Urinary bladder (tissue), 4 donors: Measurements from ENCODE around the gene MYPN. TPM values are rescaled to one million over a fixed set of nuclear protein-coding genes. Genes with fewer than 3 reads are reported as not detected.

Experiments used
- DNase-seq: peaks from one replicate; pipeline ENCODE4 v3.0.0-alpha.2; 2015; ENCODE audit errors: extremely low spot score
- H3K27ac ChIP-seq: one replicate; pipeline ENCODE4 v1.5.1; 2013; ENCODE audit warnings: low read depth, mild to moderate bottlenecking, moderate library complexity
- H3K36me3 ChIP-seq: one replicate; pipeline ENCODE4 v1.6.1; 2013; ENCODE audit warnings: mild to moderate bottlenecking, moderate library complexity; ENCODE audit not compliant: insufficient read depth
- H3K4me1 ChIP-seq: one replicate; pipeline ENCODE4 v1.6.1; 2013; ENCODE audit warnings: mild to moderate bottlenecking, moderate library complexity; ENCODE audit not compliant: insufficient read depth
- H3K4me3 ChIP-seq: one replicate; pipeline ENCODE4 v1.5.1; 2013; ENCODE audit warnings: low read depth, low read length
- whole genome bisulfite sequencing: extraction: QIAGEN DNeasy Blood & Tissue Kit; methylation state at CpG from one replicate; pipeline ENCODE4 v1.1.7; 2013; 5-methylcytosine and 5-hydroxymethylcytosine counted together
- polyA plus RNA-seq: library from polyadenylated mRNA; stranded (reverse); fragments of 200-250 nt; gene quantifications from one replicate; pipeline ENCODE4 v1.2.3, GENCODE V29; 2013
- total RNA-seq: library from RNA; depleted of rRNA; stranded (reverse); fragments of >200 nt; gene quantifications from one replicate; pipeline ENCODE4 v1.2.3, GENCODE V29; 2014
- donor health status: healthy with polysubstance abuse.
- donor health status: healthy.

Gene MYPN
- total and polyA plus RNA-seq, 2 donors: 3.1 TPM; not detected in 1

GRCh38 chr10:68132391-68132790 is 23.1 kb downstream of the MYPN start:
- H3K27ac ChIP-seq: no peak overlapping the region
- WGBS: 0% methylated on average over 1 of the region's 1 CpG

DNA sequence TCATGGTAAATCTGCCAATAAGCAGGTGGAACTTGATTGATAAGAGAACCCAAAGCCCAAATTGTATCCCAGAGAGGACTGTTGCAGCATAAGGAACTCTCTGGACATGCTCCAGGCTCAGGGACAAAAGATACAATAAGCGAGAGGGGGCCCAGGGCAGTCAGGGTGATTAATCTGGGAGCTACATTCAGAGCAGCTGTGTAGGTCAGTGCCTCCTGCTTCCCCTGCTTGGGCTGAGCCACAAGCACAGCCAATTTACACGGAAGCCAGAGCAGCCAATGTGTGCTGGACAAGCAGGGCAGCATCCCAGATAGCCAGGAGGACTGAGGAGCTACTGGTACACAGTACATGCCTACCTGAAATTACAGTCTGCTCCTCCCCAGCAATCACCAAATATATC is 24.2 kb downstream of the MYPN start:
- Histone ChIP-seq H3K4me1 (peaks cover 1% of the 10 kb centered on the region), H3K36me3 (no peaks in the 10 kb centered on the region), H3K27ac (no peak overlapping the region), H3K4me3 (no peak overlapping the region)
- no peak for DNase-seq
- WGBS: 75% methylated on average over 2 of the region's 2 CpGs

More at GRCh38 chr10:68132391-68132790, 23.1 kb downstream of the MYPN start:
- Histone ChIP-seq H3K4me1 (peaks cover 1% of the 10 kb centered on the region), H3K36me3 (no peaks in the 10 kb centered on the region), H3K4me3 (no peak overlapping the region)
- no peak for DNase-seq

DNA sequence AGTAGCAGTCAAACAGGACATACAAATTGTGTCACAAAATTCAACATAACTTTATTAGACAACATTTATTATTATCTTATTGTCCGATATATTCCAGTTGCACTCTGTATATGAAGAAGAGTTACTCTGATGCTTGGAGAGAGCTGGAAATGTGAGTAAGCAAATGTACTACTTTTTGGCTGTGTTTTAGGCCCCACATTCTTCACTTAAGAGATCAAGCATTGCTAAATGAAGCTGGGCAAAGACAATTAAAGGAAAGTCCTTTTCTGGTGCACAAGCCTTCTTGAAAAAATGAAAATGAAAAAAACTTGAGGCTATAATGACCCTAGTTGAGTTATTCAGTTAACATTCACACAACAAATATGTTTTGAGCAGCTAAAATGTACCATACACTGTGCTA is 26.1 kb downstream of the MYPN start:
- H3K4me3 ChIP-seq: no peak overlapping the region
- 83% methylated on average over 1 of the region's 1 CpG for WGBS
- no peak overlapping the region for H3K27ac ChIP-seq
- H3K36me3 ChIP-seq: no peaks in the 10 kb centered on the region
- DNase-seq: no peak
- peaks cover 1% of the 10 kb centered on the region for H3K4me1 ChIP-seq

DNA sequence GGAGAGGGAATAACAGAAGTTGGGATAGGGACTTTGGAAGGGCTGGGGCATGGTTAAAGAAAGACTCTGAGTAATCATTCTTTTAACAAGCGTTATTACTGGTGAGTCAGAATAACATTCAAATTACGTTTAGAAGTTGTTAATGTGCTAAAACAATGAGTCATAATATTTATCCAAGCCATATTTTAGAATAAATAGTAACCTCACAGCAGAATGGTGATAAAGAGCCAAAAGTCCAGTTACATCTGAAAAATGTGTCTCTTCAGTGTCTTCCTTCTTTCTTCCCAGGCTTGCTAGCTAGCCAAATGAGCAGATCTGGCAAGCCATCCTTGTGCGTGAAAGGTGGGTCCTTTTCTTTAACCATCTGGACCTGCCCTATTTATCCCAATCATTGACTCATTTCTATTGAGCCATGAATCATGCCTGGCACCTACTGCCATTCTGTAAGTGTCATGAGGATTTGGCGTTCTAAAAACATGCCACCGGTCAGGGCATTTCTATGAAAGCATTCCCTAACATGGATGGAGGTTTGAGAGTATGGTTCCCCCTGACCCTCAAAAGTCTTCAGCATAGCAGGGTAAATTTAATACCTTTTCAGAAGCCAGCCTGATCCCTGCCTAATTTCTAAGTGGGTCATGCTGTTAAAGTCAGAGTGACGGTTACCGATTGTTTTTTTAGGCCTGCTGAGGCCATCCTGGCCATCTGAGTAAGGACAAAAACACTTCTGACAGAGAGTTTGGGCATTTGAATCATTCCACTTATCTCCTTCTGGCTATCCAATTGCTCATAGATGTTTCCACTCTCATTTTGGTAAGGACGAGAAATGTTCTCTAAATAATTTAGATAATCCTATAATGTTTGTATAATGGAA is 26.9 kb downstream of the MYPN start:
- DNase-seq: no peak
- Histone ChIP-seq H3K36me3 (no peaks in the 10 kb centered on the region), H3K4me1 (peaks cover 1% of the 10 kb centered on the region), H3K27ac (no peak overlapping the region), H3K4me3 (no peak overlapping the region)
- WGBS: 47% methylated on average over 8 of the region's 8 CpGs

DNA sequence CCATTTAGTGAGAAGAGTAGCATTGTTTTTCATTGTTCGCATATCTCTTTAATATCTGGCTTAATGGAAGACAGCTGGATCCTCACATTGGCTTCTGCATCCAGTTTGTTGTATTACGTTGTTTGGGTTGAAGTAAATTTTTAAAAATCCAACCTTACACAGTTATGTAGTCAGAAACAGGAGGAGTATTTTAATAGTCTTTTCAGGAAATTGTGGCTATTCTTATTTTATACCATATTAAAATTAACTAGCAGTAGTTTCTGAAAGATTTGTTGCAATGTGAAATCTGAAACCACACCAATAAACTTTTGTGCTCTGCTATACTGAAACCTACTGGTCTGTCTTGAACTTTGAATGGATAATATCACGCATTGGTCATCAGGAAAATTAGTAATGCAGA is 27.9 kb downstream of the MYPN start:
- no peak overlapping the region for H3K27ac ChIP-seq
- no peak for DNase-seq
- no peak overlapping the region for H3K4me3 ChIP-seq
- no peaks in the 10 kb centered on the region for H3K36me3 ChIP-seq
- 69% methylated on average over 3 of the region's 3 CpGs for WGBS
- H3K4me1 ChIP-seq: peaks cover 1% of the 10 kb centered on the region

DNA sequence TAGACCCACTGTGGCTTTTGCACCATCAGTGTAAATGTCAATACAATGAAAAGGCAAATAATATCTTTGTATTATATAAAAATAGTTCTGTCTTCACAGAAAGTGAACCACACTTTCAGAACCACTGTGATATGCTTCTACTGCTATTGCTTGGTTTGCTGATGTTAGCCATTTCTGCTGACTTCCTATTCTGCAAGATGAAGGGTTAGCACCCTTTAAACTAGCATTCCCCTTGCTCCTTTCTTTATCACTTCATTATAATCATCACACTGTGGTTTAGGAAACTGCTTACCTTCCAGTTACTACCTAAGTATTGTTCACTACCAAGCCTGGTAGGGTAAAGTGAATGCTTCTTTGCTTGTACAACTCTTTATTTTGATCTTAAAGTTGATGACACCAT is 29.2 kb downstream of the MYPN start:
- no peak for DNase-seq
- Histone ChIP-seq H3K4me3 (no peak overlapping the region), H3K36me3 (no peaks in the 10 kb centered on the region), H3K4me1 (peaks cover 1% of the 10 kb centered on the region), H3K27ac (no peak overlapping the region)

DNA sequence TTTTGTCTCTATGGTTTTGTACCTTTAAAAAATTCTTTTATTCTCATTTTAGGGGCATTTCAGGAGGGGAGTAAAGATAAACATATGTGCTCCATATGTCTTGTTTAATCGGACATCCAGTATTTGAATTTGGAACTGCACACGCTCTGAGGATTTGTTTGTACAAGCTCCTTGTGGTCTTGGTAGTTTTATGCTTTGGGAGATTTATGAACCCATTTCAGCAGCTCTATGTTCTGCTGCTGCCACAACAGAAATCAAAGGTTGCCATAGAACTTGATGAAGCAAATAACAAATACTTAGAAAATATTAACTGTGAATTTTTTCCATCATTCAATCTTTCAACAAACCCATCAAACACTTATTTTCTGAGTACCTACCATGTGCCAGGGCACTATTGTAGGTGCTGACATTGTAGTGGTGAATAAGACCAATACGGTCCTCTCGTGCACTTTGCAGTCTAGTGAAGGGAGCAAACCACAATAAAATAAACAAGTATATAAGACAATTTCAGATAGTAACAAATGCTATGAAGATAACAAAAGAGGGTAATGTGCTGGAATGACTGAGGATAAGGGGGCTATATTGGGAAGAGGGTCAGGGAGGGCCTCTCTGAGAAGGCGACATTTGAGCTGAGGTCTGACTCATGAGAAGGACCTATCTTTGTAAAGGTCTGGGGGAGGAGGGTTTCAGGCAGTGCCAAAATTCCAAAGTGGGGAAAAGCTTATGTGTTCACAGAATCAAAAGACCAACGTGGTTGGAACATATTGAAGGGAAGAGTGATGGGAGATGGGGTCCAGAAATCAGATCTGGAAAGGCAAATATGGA is 30.4 kb downstream of the MYPN start:
- H3K4me1 ChIP-seq: peaks cover 1% of the 10 kb centered on the region
- H3K4me3 ChIP-seq: no peak overlapping the region
- no peak overlapping the region for H3K27ac ChIP-seq
- 67% methylated on average over 6 of the region's 6 CpGs for WGBS
- no peak for DNase-seq
- H3K36me3 ChIP-seq: no peaks in the 10 kb centered on the region

- WGBS: 84% methylated on average over 4 of the region's 4 CpGs
- Histone ChIP-seq H3K36me3 (no peaks in the 10 kb centered on the region), H3K4me3 (no peak overlapping the region), H3K27ac (no peak overlapping the region), H3K4me1 (no peaks in the 10 kb centered on the region)
- DNase-seq: no peak
These were observed 33.5 kb downstream of the MYPN start for GRCh38 chr10:68142761-68143160.

DNA sequence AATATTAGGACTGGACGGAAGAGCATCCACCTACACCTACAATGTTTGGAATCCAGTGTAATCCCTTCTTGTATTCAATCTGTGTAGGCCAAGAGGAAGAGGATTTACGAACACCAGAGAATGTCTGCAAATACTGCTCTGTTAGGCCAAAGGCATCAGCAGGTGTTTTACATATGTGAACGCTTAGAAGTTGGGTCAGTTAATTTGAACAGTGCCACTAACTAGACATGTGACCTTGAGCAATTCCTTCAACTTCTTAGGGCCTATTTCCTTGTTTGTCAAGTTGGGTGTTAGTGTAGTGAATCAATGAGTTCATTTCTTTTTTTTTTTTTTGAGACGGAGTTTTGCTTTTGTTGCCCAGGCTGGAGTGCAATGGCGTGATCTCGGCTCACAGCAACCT is 35.4 kb downstream of the MYPN start:
- no peak overlapping the region for H3K27ac ChIP-seq
- no peak overlapping the region for H3K4me3 ChIP-seq
- no peaks in the 10 kb centered on the region for H3K4me1 ChIP-seq
- no peaks in the 10 kb centered on the region for H3K36me3 ChIP-seq
- DNase-seq: no peak
- WGBS: 71% methylated on average over 6 of the region's 6 CpGs

DNA sequence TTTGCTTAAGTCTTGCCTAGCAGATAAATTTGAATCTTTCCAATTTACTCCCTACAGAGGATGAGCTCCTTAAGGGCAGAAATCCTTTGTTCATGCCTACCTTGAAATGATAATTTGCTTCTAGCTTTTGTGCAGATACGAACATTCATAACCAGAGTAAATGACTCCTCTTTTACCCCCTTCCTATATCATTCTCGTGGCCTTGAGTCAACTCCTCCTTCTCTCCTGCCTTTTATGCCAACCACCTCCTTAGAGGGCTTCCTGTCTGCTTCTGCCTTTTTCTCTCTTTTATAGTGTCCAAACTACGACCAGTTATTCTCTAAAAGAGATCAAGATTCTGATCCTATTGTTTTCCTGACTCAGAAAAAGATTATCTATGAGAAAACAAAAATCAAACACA is 36.4 kb downstream of the MYPN start:
- Histone ChIP-seq H3K27ac (no peak overlapping the region), H3K4me3 (no peak overlapping the region), H3K36me3 (no peaks in the 10 kb centered on the region), H3K4me1 (no peaks in the 10 kb centered on the region)
- WGBS: 79% methylated on average over 3 of the region's 3 CpGs
- DNase-seq: no peak

DNA sequence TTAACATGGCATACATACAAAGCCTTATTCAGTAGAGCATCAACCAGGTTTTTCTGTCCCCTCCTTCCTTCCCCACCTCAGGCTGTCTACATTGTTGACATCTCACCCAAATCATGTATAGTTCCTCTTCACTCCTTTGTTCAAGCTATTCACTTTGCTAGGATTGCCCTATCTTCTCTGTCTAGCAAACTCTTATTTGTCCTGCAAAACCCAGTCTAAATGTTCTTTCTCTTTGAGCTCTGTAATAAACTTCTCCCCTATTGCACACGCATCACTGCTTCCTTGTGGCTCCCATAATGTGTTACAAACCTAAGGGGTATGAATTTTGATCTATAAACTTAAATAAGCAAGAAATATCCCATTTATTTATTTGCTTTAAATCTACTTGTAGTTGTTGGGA is 36.8 kb downstream of the MYPN start:
- no peak overlapping the region for H3K27ac ChIP-seq
- no peak overlapping the region for H3K4me3 ChIP-seq
- H3K36me3 ChIP-seq: no peaks in the 10 kb centered on the region
- WGBS: 92% methylated on average over 1 of the region's 1 CpG
- no peak for DNase-seq
- H3K4me1 ChIP-seq: no peaks in the 10 kb centered on the region

DNA sequence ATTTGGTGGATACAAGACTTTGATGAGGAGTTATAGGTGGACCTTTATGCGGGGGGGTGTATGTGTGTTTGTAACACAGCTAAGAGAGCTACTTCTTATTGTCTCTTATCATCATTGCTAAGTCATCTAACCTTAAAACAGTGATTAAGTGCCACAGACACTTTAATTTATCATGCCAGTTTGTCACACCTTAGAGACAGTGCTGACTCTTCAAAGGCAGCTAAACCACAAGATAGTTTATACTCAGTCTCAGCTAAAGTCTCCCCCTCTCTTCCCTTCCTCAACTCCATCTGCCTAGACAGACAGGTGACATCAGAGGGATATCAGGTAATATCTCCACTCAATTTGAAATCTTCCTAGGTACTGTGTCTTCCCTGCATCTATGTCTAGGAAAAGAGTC is 42.2 kb downstream of the MYPN start:
- H3K4me3 ChIP-seq: no peak overlapping the region
- H3K36me3 ChIP-seq: no peaks in the 10 kb centered on the region
- DNase-seq: no peak
- no peak overlapping the region for H3K27ac ChIP-seq
- no peaks in the 10 kb centered on the region for H3K4me1 ChIP-seq
- WGBS: 98% methylated on average over 1 of the region's 1 CpG

DNA sequence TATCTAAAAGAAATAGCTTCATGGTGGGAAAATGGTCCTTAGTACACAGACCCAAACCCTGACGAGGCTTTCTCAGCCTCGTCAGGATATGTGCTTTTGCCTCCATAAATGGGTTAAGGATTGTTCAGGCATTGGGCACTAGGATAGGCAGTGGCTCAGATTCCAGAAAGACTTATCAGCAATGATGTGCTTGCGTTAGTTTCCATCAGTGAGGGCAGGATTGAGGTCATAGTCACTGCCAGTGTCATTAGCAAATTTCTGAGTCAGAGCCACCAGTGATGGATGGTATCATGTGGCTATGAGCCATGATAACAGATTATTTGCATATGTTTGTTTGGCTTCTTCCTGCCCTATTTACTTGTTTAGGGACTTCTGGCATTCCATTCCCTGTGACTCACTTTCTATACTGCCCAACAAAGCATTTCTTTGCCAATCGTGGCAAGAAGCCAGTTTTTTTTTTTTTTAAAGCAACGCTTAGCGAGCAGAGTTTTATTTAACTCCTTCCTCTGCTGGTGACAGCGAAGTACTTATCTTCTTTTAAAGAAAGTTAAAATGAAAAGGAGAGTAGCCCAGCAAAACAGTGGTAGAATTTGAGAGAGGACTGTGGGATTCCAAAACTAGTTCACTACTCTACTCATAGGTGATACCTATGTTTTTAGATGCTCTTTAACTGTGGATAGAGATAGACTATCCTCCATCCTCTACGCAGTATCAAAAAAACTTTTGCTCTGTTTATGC is 44.4 kb downstream of the MYPN start:
- DNase-seq: peak; percentile 65
- Histone ChIP-seq H3K4me1 (no peaks in the 10 kb centered on the region), H3K36me3 (no peaks in the 10 kb centered on the region), H3K4me3 (no peak overlapping the region), H3K27ac (no peak overlapping the region)
- 12% methylated on average over 8 of the region's 8 CpGs for WGBS

GRCh38 chr10:68154211-68154497 is 44.9 kb downstream of the MYPN start:
- DNase-seq: no peak
- Histone ChIP-seq H3K36me3 (no peaks in the 10 kb centered on the region), H3K27ac (no peak overlapping the region), H3K4me3 (no peak overlapping the region), H3K4me1 (no peaks in the 10 kb centered on the region)
- WGBS: 6% methylated on average over 3 of the region's 3 CpGs
